ENCODE results near the gene C1QTNF8. TPM values are rescaled to one million over a fixed set of nuclear protein-coding genes. Genes with fewer than 3 reads are reported as not detected.
A peak's percentile ranks its signal among the peaks of the same experiment; 100 is the strongest.

The C1QTNF8 gene
- total and polyA plus RNA-seq, 2 of the 8 experiments (the other 6 are each of a cell fraction or from before 2014, with no cell fraction given): not detected

- Histone ChIP-seq H2BK12ac (ENCODE audit: low read depth, low read length) (no peak overlapping the region), H2BK15ac (ENCODE audit: low read length) (no peak overlapping the region), H3K27me3 (replicated peaks in 1 of 4; ENCODE audit: control insufficient read depth in 3 of 4, extremely low read depth in 1 of 4, insufficient read depth in 3 of 4, low read length in 3 of 4) (no peaks in the 10 kb centered on the region), H3K4me2 (ENCODE audit: insufficient read depth in 1 of 2, low read depth in 2 of 2, low read length in 2 of 2) (no peak overlapping the region), H4K8ac (ENCODE audit: extremely low read depth, insufficient read depth, low read length) (no peak overlapping the region), H2BK5ac (ENCODE audit: low read depth, low read length) (no peak overlapping the region), H4K5ac (ENCODE audit: insufficient read length, low read depth, low read length) (no peak overlapping the region), H2AK5ac (ENCODE audit: low read depth, low read length) (no peak overlapping the region), H2BK20ac (ENCODE audit: low read length) (no peak overlapping the region), H3K4ac (replicated peaks; ENCODE audit: insufficient read length, low read depth, low read length) (no peak overlapping the region), H3K14ac (ENCODE audit: insufficient read length) (no peak overlapping the region), H3K18ac (ENCODE audit: extremely low read depth, low read length) (no peak overlapping the region), H3K36me3 (ENCODE audit: control insufficient read depth in 2 of 4, insufficient read depth in 4 of 4, low read length in 3 of 4) (no peaks in the 10 kb centered on the region), H3K79me2 (ENCODE audit: control insufficient read depth in 1 of 2, insufficient read depth in 2 of 2, low read length in 2 of 2) (no peaks in the 10 kb centered on the region), H2BK120ac (replicated peaks; ENCODE audit: low read depth, low read length) (no peak overlapping the region), H3K23me2 (ENCODE audit: low read depth, low read length) (no peaks in the 10 kb centered on the region), H3K4me1 (replicated peaks in 1 of 4; ENCODE audit: control insufficient read depth in 3 of 4, insufficient read depth in 4 of 4, low read length in 3 of 4) (peaks cover 0 to 10% (median 5%) of the 10 kb centered on the region in 4 experiments; a peak in 5 of 7 replicates), H4K91ac (replicated peaks; ENCODE audit: insufficient read length, low read length) (peak overlapping the region; percentile 85), H3K79me1 (ENCODE audit: low read depth, low read length) (no peaks in the 10 kb centered on the region), H3K23ac (ENCODE audit: insufficient read length) (no peak overlapping the region), H3K4me3 (ENCODE audit: extremely low read depth in 1 of 4, insufficient read depth in 2 of 4, low read depth in 3 of 4, low read length in 4 of 4) (no peak overlapping the region), H2AFZ (ENCODE audit: low read length) (no peak overlapping the region), H3K9me3 (ENCODE audit: insufficient read depth in 2 of 2, low read depth in 1 of 2, low read length in 1 of 2) (peaks cover 4 to 10% of the 10 kb centered on the region in 2 experiments; a peak in 3 of 4 replicates), H3K27ac (ENCODE audit: low read depth, low read length) (no peak overlapping the region), H3K56ac (replicated peaks; ENCODE audit: insufficient read length, low read depth, low read length) (no peak overlapping the region), H3K9ac (replicated peaks in 1 of 4; ENCODE audit: extremely low read depth in 1 of 4, low read depth in 3 of 4, low read length in 3 of 4) (no peak overlapping the region), H4K20me1 (replicated peaks in 1 of 2; ENCODE audit: control insufficient read depth in 1 of 2, insufficient read depth in 2 of 2, low read length in 2 of 2) (peaks cover 0 to 2% of the 10 kb centered on the region in 2 experiments)
- no peak for FAIRE-seq
- DNase-seq (ENCODE audit: low read depth in 1 of 2, low spot score in 2 of 2): no peak
- CTCF ChIA-PET (ENCODE audit: partially characterized antibody): no interaction called here
- WGBS, 2 experiments (ENCODE audit: extremely low coverage in 1 of 2, insufficient coverage in 1 of 2, insufficient read length in 1 of 2, insufficient replicate concordance in 2 of 2, low coverage in 1 of 2, low lambda C conversion rate in 2 of 2, missing lambda C conversion rate in 1 of 2): 79% methylated on average over 5 of the region's 17 CpGs; no CpG with 5 or more reads in 1 of the 2 experiments
- POLR2A ChIA-PET (ENCODE audit: partially characterized antibody): no interaction called here
- TF ChIP-seq EZH2 (IDR thresholded peaks at IDR 0.05; ENCODE audit: low read depth, low read length, severe bottlenecking) (no peak), POU5F1 (IDR thresholded peaks at IDR 0.05; ENCODE audit: low read depth, low read length) (no peak), CREB1 (IDR thresholded peaks at IDR 0.05) (no peak), CHD1 (IDR thresholded peaks at IDR 0.05; ENCODE audit: low read depth, low read length) (no peak), ASH2L (IDR thresholded peaks at IDR 0.05; ENCODE audit: low read length) (no peak), KDM5A (IDR thresholded peaks at IDR 0.05; ENCODE audit: low read length) (no peak), CHD2 (IDR thresholded peaks at IDR 0.05; ENCODE audit: low read length) (no peak), JUN (IDR thresholded peaks at IDR 0.05; ENCODE audit: low read depth, low read length) (no peak), PHF8 (conservative IDR thresholded peaks at IDR 0.05; ENCODE audit: low read depth, low read length) (no peak), RNF2 (IDR thresholded peaks at IDR 0.05; ENCODE audit: borderline replicate concordance, low read depth, low read length, missing control alignments, poor library complexity, severe bottlenecking) (no peak), HDAC6 (IDR thresholded peaks at IDR 0.05; ENCODE audit: low read depth, low read length) (no peak), KDM1A (IDR thresholded peaks at IDR 0.05; ENCODE audit: borderline replicate concordance, low read length) (no peak), JUND (IDR thresholded peaks at IDR 0.05; ENCODE audit: low read length) (no peak), NANOG (IDR thresholded peaks at IDR 0.05; ENCODE audit: insufficient read depth, low read depth, low read length, poor library complexity, severe bottlenecking) (no peak), POLR2AphosphoS5 (IDR thresholded peaks at IDR 0.05; ENCODE audit: low read depth, low read length) (no peak), GTF2F1 (IDR thresholded peaks at IDR 0.05; ENCODE audit: borderline replicate concordance, low read depth, low read length) (no peak)
These were observed 6.6 kb downstream of the C1QTNF8 start for GRCh38 chr16:1089439-1089821.

Data from H1 (cell line).